ENCODE measurements around the gene EPHB4. TPM values are rescaled to one million over a fixed set of nuclear protein-coding genes. Genes with fewer than 3 reads are reported as not detected.
A peak's percentile ranks its signal among the peaks of the same experiment; 100 is the strongest.

EPHB4 gene
- total RNA-seq, 1 experiment from 2014 or later = 120 TPM

DNA sequence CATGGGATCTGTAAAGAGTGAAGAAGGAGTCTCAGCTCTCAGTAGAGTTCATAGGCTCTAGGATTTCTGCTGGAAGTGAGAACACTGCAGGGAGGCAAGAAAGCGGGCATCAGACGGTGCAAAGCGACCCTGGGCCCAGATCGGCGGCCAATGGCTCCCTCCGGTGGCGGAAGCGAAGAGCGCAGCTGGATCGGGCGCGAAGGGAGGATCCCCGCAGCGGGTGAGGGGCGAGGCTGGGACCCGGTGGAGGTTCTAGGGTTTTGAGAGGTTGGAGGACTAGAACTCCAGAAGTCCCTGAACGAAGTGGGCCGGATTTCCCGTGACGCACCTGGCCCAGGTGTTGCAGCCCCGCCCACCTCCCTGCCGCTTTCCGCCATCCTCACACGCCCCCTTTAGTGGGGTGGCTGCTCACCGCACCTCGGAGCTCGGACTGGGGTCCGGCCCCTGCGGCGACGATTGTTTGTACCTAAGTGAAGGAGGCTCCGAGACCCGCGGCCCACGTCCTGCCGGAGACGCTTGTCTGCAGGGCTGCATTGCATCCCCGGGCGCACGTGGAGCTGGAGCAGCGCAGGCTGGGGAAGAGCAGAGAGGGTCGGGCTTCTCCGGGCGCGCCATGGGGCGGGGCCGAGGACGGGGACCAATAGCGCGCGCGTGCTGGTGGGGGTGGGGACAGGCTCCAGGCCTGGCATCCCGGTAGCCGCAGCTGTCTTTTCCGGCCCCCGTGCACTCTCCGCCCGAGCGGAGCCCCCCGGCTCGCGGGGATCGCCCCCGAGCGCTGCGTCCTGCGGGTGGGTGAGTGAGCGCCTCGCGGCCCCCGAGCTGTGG lies 24.9 kb upstream of the EPHB4 start, which contains the start of gene SLC12A9 (continued):
- TF ChIP-seq, protein P1, sequence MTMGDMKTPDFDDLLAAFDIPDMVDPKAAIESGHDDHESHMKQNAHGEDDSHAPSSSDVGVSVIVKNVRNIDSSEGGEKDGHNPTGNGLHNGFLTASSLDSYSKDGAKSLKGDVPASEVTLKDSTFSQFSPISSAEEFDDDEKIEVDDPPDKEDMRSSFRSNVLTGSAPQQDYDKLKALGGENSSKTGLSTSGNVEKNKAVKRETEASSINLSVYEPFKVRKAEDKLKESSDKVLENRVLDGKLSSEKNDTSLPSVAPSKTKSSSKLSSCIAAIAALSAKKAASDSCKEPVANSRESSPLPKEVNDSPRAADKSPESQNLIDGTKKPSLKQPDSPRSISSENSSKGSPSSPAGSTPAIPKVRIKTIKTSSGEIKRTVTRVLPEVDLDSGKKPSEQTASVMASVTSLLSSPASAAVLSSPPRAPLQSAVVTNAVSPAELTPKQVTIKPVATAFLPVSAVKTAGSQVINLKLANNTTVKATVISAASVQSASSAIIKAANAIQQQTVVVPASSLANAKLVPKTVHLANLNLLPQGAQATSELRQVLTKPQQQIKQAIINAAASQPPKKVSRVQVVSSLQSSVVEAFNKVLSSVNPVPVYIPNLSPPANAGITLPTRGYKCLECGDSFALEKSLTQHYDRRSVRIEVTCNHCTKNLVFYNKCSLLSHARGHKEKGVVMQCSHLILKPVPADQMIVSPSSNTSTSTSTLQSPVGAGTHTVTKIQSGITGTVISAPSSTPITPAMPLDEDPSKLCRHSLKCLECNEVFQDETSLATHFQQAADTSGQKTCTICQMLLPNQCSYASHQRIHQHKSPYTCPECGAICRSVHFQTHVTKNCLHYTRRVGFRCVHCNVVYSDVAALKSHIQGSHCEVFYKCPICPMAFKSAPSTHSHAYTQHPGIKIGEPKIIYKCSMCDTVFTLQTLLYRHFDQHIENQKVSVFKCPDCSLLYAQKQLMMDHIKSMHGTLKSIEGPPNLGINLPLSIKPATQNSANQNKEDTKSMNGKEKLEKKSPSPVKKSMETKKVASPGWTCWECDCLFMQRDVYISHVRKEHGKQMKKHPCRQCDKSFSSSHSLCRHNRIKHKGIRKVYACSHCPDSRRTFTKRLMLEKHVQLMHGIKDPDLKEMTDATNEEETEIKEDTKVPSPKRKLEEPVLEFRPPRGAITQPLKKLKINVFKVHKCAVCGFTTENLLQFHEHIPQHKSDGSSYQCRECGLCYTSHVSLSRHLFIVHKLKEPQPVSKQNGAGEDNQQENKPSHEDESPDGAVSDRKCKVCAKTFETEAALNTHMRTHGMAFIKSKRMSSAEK (CRISPR knock-in tag; IDR thresholded peaks at IDR 0.05; ENCODE audit: borderline replicate concordance) = no peak
- TF ChIP-seq, protein P2, sequence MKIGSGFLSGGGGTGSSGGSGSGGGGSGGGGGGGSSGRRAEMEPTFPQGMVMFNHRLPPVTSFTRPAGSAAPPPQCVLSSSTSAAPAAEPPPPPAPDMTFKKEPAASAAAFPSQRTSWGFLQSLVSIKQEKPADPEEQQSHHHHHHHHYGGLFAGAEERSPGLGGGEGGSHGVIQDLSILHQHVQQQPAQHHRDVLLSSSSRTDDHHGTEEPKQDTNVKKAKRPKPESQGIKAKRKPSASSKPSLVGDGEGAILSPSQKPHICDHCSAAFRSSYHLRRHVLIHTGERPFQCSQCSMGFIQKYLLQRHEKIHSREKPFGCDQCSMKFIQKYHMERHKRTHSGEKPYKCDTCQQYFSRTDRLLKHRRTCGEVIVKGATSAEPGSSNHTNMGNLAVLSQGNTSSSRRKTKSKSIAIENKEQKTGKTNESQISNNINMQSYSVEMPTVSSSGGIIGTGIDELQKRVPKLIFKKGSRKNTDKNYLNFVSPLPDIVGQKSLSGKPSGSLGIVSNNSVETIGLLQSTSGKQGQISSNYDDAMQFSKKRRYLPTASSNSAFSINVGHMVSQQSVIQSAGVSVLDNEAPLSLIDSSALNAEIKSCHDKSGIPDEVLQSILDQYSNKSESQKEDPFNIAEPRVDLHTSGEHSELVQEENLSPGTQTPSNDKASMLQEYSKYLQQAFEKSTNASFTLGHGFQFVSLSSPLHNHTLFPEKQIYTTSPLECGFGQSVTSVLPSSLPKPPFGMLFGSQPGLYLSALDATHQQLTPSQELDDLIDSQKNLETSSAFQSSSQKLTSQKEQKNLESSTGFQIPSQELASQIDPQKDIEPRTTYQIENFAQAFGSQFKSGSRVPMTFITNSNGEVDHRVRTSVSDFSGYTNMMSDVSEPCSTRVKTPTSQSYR (CRISPR knock-in tag; IDR thresholded peaks at IDR 0.05) = peak; percentile 70; the same call in 1 of the 2 replicates
- TF ChIP-seq, protein P3, sequence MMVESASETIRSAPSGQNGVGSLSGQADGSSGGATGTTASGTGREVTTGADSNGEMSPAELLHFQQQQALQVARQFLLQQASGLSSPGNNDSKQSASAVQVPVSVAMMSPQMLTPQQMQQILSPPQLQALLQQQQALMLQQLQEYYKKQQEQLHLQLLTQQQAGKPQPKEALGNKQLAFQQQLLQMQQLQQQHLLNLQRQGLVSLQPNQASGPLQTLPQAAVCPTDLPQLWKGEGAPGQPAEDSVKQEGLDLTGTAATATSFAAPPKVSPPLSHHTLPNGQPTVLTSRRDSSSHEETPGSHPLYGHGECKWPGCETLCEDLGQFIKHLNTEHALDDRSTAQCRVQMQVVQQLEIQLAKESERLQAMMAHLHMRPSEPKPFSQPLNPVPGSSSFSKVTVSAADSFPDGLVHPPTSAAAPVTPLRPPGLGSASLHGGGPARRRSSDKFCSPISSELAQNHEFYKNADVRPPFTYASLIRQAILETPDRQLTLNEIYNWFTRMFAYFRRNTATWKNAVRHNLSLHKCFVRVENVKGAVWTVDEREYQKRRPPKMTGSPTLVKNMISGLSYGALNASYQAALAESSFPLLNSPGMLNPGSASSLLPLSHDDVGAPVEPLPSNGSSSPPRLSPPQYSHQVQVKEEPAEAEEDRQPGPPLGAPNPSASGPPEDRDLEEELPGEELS (CRISPR knock-in tag; IDR thresholded peaks at IDR 0.05) = 0 out of 2 replicates have a peak, but pooled peaks have one; percentile 61
- no peak for TF ChIP-seq NR3C1 (CRISPR knock-in tag; conservative IDR thresholded peaks at IDR 0.05; ENCODE audit: low read depth)
- TF ChIP-seq SMAD4 (CRISPR knock-in tag; IDR thresholded peaks at IDR 0.05) = no peak

DNA sequence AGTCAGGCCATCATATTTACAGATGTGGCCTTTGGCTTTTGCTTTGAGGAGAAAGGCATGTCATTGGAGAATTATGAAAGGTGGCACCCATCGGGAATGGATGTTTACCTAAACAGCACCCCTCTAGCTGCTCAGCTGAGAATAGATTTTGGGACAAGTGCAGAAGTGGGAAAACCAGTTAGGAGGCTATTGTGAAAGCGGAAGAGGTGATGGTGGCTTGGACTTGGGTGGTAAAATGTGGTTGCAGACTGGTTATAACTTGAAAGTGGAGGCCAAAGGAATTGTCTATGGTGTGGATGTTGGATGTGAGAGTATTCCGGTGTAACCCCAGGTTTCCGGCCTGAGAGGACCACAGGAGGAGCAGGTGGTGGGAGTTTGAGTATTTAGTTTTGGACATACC lies 20.0 kb upstream of the EPHB4 start:
- DNase-seq (ENCODE audit: low spot score) (no peak), ATAC-seq (no peak)
- Mint-ChIP-seq H3K36me3 (no peaks in the 10 kb centered on the region), H3K27me3 (ENCODE audit: low read depth) (no peaks in the 10 kb centered on the region), H3K27ac (no peak overlapping the region), H3K4me1 (peaks cover 14% of the 10 kb centered on the region), H3K4me3 (no peak overlapping the region), H3K9me3 (no peaks in the 10 kb centered on the region)
- CTCF ChIA-PET = no interaction called here
- TF ChIP-seq, protein P4, sequence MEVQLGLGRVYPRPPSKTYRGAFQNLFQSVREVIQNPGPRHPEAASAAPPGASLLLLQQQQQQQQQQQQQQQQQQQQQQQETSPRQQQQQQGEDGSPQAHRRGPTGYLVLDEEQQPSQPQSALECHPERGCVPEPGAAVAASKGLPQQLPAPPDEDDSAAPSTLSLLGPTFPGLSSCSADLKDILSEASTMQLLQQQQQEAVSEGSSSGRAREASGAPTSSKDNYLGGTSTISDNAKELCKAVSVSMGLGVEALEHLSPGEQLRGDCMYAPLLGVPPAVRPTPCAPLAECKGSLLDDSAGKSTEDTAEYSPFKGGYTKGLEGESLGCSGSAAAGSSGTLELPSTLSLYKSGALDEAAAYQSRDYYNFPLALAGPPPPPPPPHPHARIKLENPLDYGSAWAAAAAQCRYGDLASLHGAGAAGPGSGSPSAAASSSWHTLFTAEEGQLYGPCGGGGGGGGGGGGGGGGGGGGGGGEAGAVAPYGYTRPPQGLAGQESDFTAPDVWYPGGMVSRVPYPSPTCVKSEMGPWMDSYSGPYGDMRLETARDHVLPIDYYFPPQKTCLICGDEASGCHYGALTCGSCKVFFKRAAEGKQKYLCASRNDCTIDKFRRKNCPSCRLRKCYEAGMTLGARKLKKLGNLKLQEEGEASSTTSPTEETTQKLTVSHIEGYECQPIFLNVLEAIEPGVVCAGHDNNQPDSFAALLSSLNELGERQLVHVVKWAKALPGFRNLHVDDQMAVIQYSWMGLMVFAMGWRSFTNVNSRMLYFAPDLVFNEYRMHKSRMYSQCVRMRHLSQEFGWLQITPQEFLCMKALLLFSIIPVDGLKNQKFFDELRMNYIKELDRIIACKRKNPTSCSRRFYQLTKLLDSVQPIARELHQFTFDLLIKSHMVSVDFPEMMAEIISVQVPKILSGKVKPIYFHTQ (CRISPR knock-in tag; IDR thresholded peaks at IDR 0.05) = no peak
- TF ChIP-seq, protein P5, sequence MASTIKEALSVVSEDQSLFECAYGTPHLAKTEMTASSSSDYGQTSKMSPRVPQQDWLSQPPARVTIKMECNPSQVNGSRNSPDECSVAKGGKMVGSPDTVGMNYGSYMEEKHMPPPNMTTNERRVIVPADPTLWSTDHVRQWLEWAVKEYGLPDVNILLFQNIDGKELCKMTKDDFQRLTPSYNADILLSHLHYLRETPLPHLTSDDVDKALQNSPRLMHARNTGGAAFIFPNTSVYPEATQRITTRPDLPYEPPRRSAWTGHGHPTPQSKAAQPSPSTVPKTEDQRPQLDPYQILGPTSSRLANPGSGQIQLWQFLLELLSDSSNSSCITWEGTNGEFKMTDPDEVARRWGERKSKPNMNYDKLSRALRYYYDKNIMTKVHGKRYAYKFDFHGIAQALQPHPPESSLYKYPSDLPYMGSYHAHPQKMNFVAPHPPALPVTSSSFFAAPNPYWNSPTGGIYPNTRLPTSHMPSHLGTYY (CRISPR knock-in tag; IDR thresholded peaks at IDR 0.05) = no peak
- POLR2A ChIA-PET = interaction anchor here (0.7 kb wide), 1 partner anchor 44 kb away, joined by 8 read pairs; no protein-coding TSS in a partner anchor
